OCI-LY3 (cell line): ENCODE results near the gene ALG11.

Source experiments
- EZH2phosphoT487 ChIP-seq: fragments of 200-600 bp; shearing (Covaris generic); IDR thresholded peaks from 2 replicates; pipeline ENCODE4 v1.6.1; 2018; ENCODE audit warnings: antibody characterized with exemption, mixed run types, low read depth
- TF ChIP-seq, protein P1 (sequence below): fragments of 200-600, 300-600 bp; sonication (generic); IDR thresholded peaks from 2 replicates; pipeline ENCODE4 v1.5.1; 2014; ENCODE audit warnings: antibody characterized with exemption, low read length, low read depth

DNA sequence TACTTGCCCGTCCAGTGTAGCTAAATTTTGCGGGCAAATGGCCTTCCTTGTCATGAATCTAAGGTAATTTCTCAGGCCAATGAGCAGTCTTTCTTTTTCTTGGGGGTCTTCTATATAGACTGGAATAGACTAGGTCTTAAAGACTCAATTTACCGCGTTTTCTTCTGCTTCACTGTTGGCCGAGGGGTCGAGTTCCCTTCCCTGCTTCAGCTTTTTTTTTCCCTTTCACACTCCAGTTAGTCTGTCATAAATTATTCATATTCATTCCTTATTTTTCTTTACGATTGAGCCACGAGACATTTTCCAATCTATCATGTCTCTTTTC, 276 bp downstream of the ALG11 start:
- TF ChIP-seq EZH2phosphoT487 = no peak
- TF ChIP-seq, protein P1, sequence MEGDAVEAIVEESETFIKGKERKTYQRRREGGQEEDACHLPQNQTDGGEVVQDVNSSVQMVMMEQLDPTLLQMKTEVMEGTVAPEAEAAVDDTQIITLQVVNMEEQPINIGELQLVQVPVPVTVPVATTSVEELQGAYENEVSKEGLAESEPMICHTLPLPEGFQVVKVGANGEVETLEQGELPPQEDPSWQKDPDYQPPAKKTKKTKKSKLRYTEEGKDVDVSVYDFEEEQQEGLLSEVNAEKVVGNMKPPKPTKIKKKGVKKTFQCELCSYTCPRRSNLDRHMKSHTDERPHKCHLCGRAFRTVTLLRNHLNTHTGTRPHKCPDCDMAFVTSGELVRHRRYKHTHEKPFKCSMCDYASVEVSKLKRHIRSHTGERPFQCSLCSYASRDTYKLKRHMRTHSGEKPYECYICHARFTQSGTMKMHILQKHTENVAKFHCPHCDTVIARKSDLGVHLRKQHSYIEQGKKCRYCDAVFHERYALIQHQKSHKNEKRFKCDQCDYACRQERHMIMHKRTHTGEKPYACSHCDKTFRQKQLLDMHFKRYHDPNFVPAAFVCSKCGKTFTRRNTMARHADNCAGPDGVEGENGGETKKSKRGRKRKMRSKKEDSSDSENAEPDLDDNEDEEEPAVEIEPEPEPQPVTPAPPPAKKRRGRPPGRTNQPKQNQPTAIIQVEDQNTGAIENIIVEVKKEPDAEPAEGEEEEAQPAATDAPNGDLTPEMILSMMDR = no peak
